ENCODE results near the gene ANGPTL1. TPM values are rescaled to one million over a fixed set of nuclear protein-coding genes. Genes with fewer than 3 reads are reported as not detected.

Gene ANGPTL1, protein sequence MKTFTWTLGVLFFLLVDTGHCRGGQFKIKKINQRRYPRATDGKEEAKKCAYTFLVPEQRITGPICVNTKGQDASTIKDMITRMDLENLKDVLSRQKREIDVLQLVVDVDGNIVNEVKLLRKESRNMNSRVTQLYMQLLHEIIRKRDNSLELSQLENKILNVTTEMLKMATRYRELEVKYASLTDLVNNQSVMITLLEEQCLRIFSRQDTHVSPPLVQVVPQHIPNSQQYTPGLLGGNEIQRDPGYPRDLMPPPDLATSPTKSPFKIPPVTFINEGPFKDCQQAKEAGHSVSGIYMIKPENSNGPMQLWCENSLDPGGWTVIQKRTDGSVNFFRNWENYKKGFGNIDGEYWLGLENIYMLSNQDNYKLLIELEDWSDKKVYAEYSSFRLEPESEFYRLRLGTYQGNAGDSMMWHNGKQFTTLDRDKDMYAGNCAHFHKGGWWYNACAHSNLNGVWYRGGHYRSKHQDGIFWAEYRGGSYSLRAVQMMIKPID
- polyA plus RNA-seq (not detected in 2 replicates), polyA minus RNA-seq (0.12 TPM in 1 of 2 replicates, not detected in the other)

DNA sequence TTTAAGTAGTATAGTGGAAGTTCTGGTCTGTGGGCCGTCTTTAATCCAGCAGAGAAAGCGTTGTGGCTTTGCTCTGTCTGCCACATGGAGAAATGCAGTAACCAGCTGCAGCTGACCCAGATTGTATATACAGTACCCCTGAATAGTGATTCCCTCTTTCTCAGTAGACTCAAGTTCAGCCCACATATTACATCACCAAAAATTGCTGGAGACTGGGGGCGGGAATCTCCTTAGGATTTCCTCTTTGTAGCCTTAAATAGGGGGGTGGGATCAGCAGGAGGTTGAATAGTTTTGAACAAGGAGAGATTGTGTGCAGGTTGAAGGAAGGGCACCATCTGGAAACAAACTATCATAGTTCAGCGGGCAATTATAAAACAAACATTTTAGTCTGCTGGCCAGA is at the start of gene ANGPTL1:
ANGPTL1 (minus strand) TSS at position 134 of the 400 bp plus-strand sequence. CDS start 5,301 bp downstream, outside the sequence.
- no peaks in the 10 kb centered on the region for H3K9me2 ChIP-seq (ENCODE audit: insufficient read depth, low read length)
- no peak within 1 kb of the TSS for H3K9ac ChIP-seq (ENCODE audit: low read length)
- H3K9me3 ChIP-seq (ENCODE audit: low read length): no peaks in the 10 kb centered on the region
- no peaks in the 10 kb centered on the region for H3K36me3 ChIP-seq (ENCODE audit: insufficient read depth, low read length)
- H3F3A ChIP-seq (ENCODE audit: insufficient read depth, low read length, poor library complexity, severe bottlenecking): no peaks in the 10 kb centered on the region
- no peak within 1 kb of the TSS for H3K4me2 ChIP-seq (ENCODE audit: low read length)
- TF ChIP-seq TAF1 (IDR thresholded peaks at IDR 0.05; ENCODE audit: low read depth) (no peak), MXI1 (conservative IDR thresholded peaks at IDR 0.05; ENCODE audit: poor library complexity, severe bottlenecking) (no peak)
- H4K20me1 ChIP-seq (ENCODE audit: insufficient read depth): no peaks in the 10 kb centered on the region
- H3K4me3 ChIP-seq (ENCODE audit: low read length): no peak within 1 kb of the TSS
- no peaks in the 10 kb centered on the region for H3K79me2 ChIP-seq (replicated peaks; ENCODE audit: insufficient read depth, low read length)
- H3K27me3 ChIP-seq (ENCODE audit: insufficient read depth, low read depth, low read length): no peaks in the 10 kb centered on the region
- H3K27ac ChIP-seq (ENCODE audit: low read length): no peak within 1 kb of the TSS
- no peak within 1 kb of the TSS for H2AFZ ChIP-seq (ENCODE audit: low read depth, low read length)

DNA sequence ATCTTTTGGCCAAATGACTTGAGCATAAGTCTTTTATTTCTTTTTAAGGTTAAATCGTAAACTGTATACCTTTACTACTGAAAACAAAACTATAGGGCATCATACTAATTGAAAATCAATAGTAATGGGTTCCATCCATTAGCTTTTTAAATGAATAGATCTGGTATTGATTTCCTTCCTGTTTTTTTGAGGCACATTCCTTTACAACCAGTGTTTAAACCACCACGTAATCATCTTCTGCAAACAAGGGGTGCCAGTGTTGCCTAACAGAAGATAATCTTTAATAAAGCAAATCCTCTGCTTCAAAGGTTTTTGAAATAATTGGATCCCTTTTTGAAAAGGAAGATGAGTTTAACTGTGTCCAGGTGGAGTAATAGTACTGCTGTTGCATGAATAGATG is 48.7 kb upstream of the ANGPTL1 start:
- no peak overlapping the region for H2AFZ ChIP-seq (ENCODE audit: low read depth, low read length)
- H3F3A ChIP-seq (ENCODE audit: insufficient read depth, low read length, poor library complexity, severe bottlenecking): no peaks in the 10 kb centered on the region
- H3K36me3 ChIP-seq (ENCODE audit: insufficient read depth, low read length): no peaks in the 10 kb centered on the region
- no peaks in the 10 kb centered on the region for H3K9me3 ChIP-seq (ENCODE audit: low read length)
- H3K4me3 ChIP-seq (ENCODE audit: low read length): no peak overlapping the region
- no peak overlapping the region for H3K4me2 ChIP-seq (ENCODE audit: low read length)
- no peaks in the 10 kb centered on the region for H3K79me2 ChIP-seq (replicated peaks; ENCODE audit: insufficient read depth, low read length)
- no peak overlapping the region for H3K9ac ChIP-seq (ENCODE audit: low read length)
- no peaks in the 10 kb centered on the region for H3K27me3 ChIP-seq (ENCODE audit: insufficient read depth, low read depth, low read length)
- TF ChIP-seq POLR2AphosphoS5 (IDR thresholded peaks at IDR 0.05) (no peak), EP300 (conservative IDR thresholded peaks at IDR 0.05; ENCODE audit: poor library complexity, severe bottlenecking) (no peak)
- TF ChIP-seq, protein P1, sequence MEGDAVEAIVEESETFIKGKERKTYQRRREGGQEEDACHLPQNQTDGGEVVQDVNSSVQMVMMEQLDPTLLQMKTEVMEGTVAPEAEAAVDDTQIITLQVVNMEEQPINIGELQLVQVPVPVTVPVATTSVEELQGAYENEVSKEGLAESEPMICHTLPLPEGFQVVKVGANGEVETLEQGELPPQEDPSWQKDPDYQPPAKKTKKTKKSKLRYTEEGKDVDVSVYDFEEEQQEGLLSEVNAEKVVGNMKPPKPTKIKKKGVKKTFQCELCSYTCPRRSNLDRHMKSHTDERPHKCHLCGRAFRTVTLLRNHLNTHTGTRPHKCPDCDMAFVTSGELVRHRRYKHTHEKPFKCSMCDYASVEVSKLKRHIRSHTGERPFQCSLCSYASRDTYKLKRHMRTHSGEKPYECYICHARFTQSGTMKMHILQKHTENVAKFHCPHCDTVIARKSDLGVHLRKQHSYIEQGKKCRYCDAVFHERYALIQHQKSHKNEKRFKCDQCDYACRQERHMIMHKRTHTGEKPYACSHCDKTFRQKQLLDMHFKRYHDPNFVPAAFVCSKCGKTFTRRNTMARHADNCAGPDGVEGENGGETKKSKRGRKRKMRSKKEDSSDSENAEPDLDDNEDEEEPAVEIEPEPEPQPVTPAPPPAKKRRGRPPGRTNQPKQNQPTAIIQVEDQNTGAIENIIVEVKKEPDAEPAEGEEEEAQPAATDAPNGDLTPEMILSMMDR (IDR thresholded peaks at IDR 0.05; ENCODE audit: poor library complexity, severe bottlenecking): no peak
- H3K9me2 ChIP-seq (ENCODE audit: insufficient read depth, low read length): no peaks in the 10 kb centered on the region
- H3K27ac ChIP-seq (ENCODE audit: low read length): no peak overlapping the region
- H4K20me1 ChIP-seq (ENCODE audit: insufficient read depth): no peaks in the 10 kb centered on the region

GRCh38 chr1:178918955-178919354 is 48.1 kb upstream of the ANGPTL1 start:
- TF ChIP-seq EZH2 (IDR thresholded peaks at IDR 0.05; ENCODE audit: borderline replicate concordance, insufficient read depth, low read length, poor library complexity, severe bottlenecking) (no peak), EP300 (conservative IDR thresholded peaks at IDR 0.05; ENCODE audit: poor library complexity, severe bottlenecking) (no peak), TAF1 (IDR thresholded peaks at IDR 0.05; ENCODE audit: low read depth) (no peak), MXI1 (conservative IDR thresholded peaks at IDR 0.05; ENCODE audit: poor library complexity, severe bottlenecking) (no peak), SMC3 (conservative IDR thresholded peaks at IDR 0.05; ENCODE audit: poor library complexity) (no peak), RAD21 (conservative IDR thresholded peaks at IDR 0.05) (no peak), POLR2AphosphoS5 (IDR thresholded peaks at IDR 0.05) (no peak)
- TF ChIP-seq, protein P2, sequence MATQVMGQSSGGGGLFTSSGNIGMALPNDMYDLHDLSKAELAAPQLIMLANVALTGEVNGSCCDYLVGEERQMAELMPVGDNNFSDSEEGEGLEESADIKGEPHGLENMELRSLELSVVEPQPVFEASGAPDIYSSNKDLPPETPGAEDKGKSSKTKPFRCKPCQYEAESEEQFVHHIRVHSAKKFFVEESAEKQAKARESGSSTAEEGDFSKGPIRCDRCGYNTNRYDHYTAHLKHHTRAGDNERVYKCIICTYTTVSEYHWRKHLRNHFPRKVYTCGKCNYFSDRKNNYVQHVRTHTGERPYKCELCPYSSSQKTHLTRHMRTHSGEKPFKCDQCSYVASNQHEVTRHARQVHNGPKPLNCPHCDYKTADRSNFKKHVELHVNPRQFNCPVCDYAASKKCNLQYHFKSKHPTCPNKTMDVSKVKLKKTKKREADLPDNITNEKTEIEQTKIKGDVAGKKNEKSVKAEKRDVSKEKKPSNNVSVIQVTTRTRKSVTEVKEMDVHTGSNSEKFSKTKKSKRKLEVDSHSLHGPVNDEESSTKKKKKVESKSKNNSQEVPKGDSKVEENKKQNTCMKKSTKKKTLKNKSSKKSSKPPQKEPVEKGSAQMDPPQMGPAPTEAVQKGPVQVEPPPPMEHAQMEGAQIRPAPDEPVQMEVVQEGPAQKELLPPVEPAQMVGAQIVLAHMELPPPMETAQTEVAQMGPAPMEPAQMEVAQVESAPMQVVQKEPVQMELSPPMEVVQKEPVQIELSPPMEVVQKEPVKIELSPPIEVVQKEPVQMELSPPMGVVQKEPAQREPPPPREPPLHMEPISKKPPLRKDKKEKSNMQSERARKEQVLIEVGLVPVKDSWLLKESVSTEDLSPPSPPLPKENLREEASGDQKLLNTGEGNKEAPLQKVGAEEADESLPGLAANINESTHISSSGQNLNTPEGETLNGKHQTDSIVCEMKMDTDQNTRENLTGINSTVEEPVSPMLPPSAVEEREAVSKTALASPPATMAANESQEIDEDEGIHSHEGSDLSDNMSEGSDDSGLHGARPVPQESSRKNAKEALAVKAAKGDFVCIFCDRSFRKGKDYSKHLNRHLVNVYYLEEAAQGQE (IDR thresholded peaks at IDR 0.05; ENCODE audit: borderline replicate concordance): no peak
- TF ChIP-seq, protein P1 (IDR thresholded peaks at IDR 0.05; ENCODE audit: poor library complexity, severe bottlenecking): no peak
- Histone ChIP-seq H4K20me1 (ENCODE audit: insufficient read depth) (no peaks in the 10 kb centered on the region), H3K9me2 (ENCODE audit: insufficient read depth, low read length) (no peaks in the 10 kb centered on the region), H3K4me3 (ENCODE audit: low read length) (no peak overlapping the region), H3K4me2 (ENCODE audit: low read length) (no peak overlapping the region), H3K27me3 (ENCODE audit: insufficient read depth, low read depth, low read length) (no peaks in the 10 kb centered on the region), H3K36me3 (ENCODE audit: insufficient read depth, low read length) (no peaks in the 10 kb centered on the region), H2AFZ (ENCODE audit: low read depth, low read length) (no peak overlapping the region), H3F3A (ENCODE audit: insufficient read depth, low read length, poor library complexity, severe bottlenecking) (no peaks in the 10 kb centered on the region), H3K9ac (ENCODE audit: low read length) (no peak overlapping the region), H3K9me3 (ENCODE audit: low read length) (no peaks in the 10 kb centered on the region), H3K79me2 (replicated peaks; ENCODE audit: insufficient read depth, low read length) (no peaks in the 10 kb centered on the region), H3K27ac (ENCODE audit: low read length) (no peak overlapping the region)

Measured in neural cell (in vitro differentiated cells).